ENCODE data around the gene KHSRP. TPM values are rescaled to one million over a fixed set of nuclear protein-coding genes. Genes with fewer than 3 reads are reported as not detected.
"Not testable (repeated sequence)": the region's sequence is repeated elsewhere in the genome, so short reads cannot be mapped to it uniquely, and the experiment has no call there.

KHSRP gene
- total RNA-seq, 1 experiment from 2014 or later: 671 TPM

DNA sequence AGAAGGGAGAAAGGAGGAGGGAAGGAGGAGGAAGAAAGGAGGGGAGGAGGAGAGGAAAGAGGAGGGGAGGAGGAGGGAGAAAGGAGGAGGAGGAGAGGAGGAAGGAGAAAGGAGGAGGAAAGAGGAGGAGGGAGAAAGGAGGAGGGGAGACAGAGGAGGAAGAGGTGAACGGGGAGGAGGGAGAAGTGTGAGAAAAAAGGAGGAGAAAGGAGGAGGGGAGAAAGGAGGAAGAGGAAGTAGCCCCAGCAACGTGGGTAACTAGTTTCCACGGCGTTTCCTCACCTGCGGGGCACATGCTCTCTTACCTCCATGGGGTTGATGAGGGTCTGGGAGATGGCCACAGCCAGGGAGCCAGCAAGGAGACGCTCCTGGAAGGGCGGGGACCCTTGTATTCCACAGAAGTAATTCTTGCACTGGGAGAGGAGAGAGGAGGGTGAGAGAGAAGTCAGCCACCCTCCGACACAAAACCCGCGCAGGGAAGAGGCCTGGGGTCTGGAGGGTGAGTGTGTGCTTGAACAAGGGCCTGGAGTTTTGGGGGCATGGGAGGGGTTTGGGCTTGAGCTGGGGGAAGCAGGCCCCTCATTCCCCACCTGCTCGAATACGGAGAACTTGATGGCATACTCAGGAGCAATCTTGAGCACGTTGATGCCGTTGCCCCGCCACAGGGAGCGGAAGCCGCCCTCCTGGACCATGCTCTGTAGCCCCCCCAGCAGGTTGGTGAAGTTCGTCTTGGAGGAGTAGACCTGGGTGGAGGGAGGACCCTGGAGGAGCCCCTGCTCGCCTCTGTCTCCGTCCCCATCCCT lies 5.0 kb upstream of the KHSRP start:
- TF ChIP-seq, protein P1, sequence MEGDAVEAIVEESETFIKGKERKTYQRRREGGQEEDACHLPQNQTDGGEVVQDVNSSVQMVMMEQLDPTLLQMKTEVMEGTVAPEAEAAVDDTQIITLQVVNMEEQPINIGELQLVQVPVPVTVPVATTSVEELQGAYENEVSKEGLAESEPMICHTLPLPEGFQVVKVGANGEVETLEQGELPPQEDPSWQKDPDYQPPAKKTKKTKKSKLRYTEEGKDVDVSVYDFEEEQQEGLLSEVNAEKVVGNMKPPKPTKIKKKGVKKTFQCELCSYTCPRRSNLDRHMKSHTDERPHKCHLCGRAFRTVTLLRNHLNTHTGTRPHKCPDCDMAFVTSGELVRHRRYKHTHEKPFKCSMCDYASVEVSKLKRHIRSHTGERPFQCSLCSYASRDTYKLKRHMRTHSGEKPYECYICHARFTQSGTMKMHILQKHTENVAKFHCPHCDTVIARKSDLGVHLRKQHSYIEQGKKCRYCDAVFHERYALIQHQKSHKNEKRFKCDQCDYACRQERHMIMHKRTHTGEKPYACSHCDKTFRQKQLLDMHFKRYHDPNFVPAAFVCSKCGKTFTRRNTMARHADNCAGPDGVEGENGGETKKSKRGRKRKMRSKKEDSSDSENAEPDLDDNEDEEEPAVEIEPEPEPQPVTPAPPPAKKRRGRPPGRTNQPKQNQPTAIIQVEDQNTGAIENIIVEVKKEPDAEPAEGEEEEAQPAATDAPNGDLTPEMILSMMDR (conservative IDR thresholded peaks at IDR 0.05; ENCODE audit: low read depth, low read length): no peak
- no peak for TF ChIP-seq EZH2 (IDR thresholded peaks at IDR 0.05; ENCODE audit: borderline replicate concordance, low read depth, low read length, poor library complexity, severe bottlenecking)

DNA sequence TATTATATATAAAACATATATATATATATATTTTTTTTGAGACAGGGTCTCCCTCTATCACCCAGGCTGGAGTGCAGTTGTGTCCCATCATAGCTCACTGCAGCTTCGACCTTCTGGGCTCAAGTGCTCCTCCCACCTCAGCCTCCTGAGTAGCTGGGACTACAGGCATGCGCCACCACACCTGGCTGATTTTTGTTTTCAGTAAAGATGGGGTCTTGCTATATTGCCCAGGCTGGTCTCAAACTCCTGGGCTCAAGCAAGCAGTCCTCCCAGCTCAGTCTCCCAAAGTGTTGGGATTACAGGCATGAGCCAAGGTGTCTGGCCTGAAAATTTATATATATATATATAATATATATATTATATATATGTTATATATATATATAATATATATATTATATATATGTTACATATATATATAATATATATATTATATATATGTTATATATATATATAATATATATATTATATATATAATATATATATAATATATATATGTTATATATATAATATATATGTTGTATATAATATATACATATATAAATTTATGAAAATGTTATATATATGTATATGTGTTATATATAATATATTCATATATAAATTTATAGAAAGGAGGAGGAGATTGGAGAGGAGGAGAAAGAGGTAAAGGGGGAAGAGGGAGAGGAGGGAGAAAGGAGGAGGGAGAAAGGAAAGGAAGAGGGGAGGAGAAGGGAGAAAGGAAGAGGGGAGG lies 4.2 kb upstream of the KHSRP start:
- intact Hi-C loops (cut with micrococcal nuclease; ENCODE audit: unreplicated experiment); H3K9me3 ChIP-seq (ENCODE audit: low read depth, low read length, poor library complexity, severe bottlenecking); H3K27ac ChIP-seq (ENCODE audit: low read depth, low read length, poor library complexity, severe bottlenecking); BruUV-seq (replicated peaks); CTCF ChIA-PET; H3K36me3 ChIP-seq (ENCODE audit: insufficient read depth, low read length, poor library complexity, severe bottlenecking); POLR2A ChIA-PET (ENCODE audit: low non-redundant PET); H3K27me3 ChIP-seq (replicated peaks; ENCODE audit: insufficient read depth, low read depth, low read length, poor library complexity); H3K4me3 ChIP-seq (ENCODE audit: low read depth, low read length, poor library complexity, severe bottlenecking); DNase-seq (ENCODE audit: low spot score); H3K4me1 ChIP-seq (ENCODE audit: insufficient read depth, low read length, poor library complexity, severe bottlenecking): not testable (repeated sequence)

More for the DNA sequence above, 5.0 kb upstream of the KHSRP start:
- Histone ChIP-seq H3K4me1 (ENCODE audit: insufficient read depth, low read length, poor library complexity, severe bottlenecking) (no peaks in the 10 kb centered on the region), H3K4me3 (ENCODE audit: low read depth, low read length, poor library complexity, severe bottlenecking) (no peak overlapping the region), H3K27ac (ENCODE audit: low read depth, low read length, poor library complexity, severe bottlenecking) (no peak overlapping the region), H3K36me3 (ENCODE audit: insufficient read depth, low read length, poor library complexity, severe bottlenecking) (no peaks in the 10 kb centered on the region), H3K27me3 (replicated peaks; ENCODE audit: insufficient read depth, low read depth, low read length, poor library complexity) (no peaks in the 10 kb centered on the region), H3K9me3 (ENCODE audit: low read depth, low read length, poor library complexity, severe bottlenecking) (no peaks in the 10 kb centered on the region)
- no peak for DNase-seq (ENCODE audit: low spot score)
- no TSS peak for BruUV-seq (replicated peaks)
- CTCF ChIA-PET: no interaction called here
- POLR2A ChIA-PET (ENCODE audit: low non-redundant PET): no interaction called here
- intact Hi-C loops (cut with micrococcal nuclease; ENCODE audit: unreplicated experiment): no loop called here

DNA sequence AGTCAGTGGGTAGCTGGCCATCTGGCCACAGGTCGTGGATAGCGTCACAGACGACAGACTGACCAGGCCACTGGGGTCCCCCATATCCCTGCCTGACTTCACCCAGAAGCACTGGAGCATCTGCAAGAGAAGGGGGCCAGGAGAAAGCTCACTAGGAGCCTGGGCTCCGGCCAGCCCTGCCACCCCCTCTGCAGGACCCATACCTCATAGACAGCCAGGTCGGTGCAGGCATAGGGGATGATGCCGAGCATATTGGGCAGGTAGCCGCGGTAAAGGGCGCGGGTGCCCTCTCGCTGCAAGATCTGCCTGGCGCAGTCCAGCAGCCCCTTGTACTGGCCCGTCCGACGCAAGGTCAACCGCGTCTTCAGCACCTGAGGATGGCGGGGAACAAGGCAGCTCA lies 2.5 kb upstream of the KHSRP start:
- BruUV-seq (replicated peaks): no TSS peak
- intact Hi-C loops (cut with micrococcal nuclease; ENCODE audit: unreplicated experiment): no loop called here
- CTCF ChIA-PET: no interaction called here

More for the DNA sequence above, 2.5 kb upstream of the KHSRP start:
- TF ChIP-seq, protein P1 (conservative IDR thresholded peaks at IDR 0.05; ENCODE audit: low read depth, low read length): no peak
- TF ChIP-seq EZH2 (IDR thresholded peaks at IDR 0.05; ENCODE audit: borderline replicate concordance, low read depth, low read length, poor library complexity, severe bottlenecking): no peak
- H3K9me3 ChIP-seq (ENCODE audit: low read depth, low read length, poor library complexity, severe bottlenecking): no peaks in the 10 kb centered on the region
- POLR2A ChIA-PET (ENCODE audit: low non-redundant PET): no interaction called here
- H3K27me3 ChIP-seq (replicated peaks; ENCODE audit: insufficient read depth, low read depth, low read length, poor library complexity): no peaks in the 10 kb centered on the region
- no peak overlapping the region for H3K27ac ChIP-seq (ENCODE audit: low read depth, low read length, poor library complexity, severe bottlenecking)
- H3K4me3 ChIP-seq (ENCODE audit: low read depth, low read length, poor library complexity, severe bottlenecking): no peak overlapping the region
- DNase-seq (ENCODE audit: low spot score): no peak
- H3K36me3 ChIP-seq (ENCODE audit: insufficient read depth, low read length, poor library complexity, severe bottlenecking): peaks cover 8% of the 10 kb centered on the region
- peaks cover 13% of the 10 kb centered on the region for H3K4me1 ChIP-seq (ENCODE audit: insufficient read depth, low read length, poor library complexity, severe bottlenecking)

Measured in A673 (cell line).